ENCODE results near the gene NANOS2.

- no peak for TF ChIP-seq EZH2 (IDR thresholded peaks at IDR 0.05; ENCODE audit: low read length, unreplicated experiment)
- TF ChIP-seq CTCF (conservative IDR thresholded peaks at IDR 0.05; ENCODE audit: low read depth, low read length): peak; percentile 28; the same call in 1 of the 2 replicates
- TF ChIP-seq EZH2phosphoT487 (IDR thresholded peaks at IDR 0.05; ENCODE audit: borderline replicate concordance, low read length): no peak
Observed at GRCh38 chr19:45927565-45928261, 13.1 kb upstream of the NANOS2 start.
